ENCODE data around the gene BYSL. TPM values are rescaled to one million over a fixed set of nuclear protein-coding genes. Genes with fewer than 3 reads are reported as not detected.
A peak's percentile ranks its signal among the peaks of the same experiment; 100 is the strongest.
"Not testable (repeated sequence)": the region's sequence is repeated elsewhere in the genome, so short reads cannot be mapped to it uniquely, and the experiment has no call there.

Gene BYSL
- total RNA-seq, 1 donor from 2014 or later: 11.5 TPM

- peaks cover 29% of the 10 kb centered on the region for H3K4me1 Mint-ChIP-seq
- H3K79me2 ChIP-seq (ENCODE audit: low read depth): no peaks in the 10 kb centered on the region
- peak overlapping the region; percentile 31 for H2AFZ ChIP-seq (replicated peaks)
These were observed 19.5 kb downstream of the BYSL start for GRCh38 chr6:41940759-41941279.

GRCh38 chr6:41941280-41942066 is 20.2 kb downstream of the BYSL start, which contains the start of gene CCND3:
Gene CCND3 (minus strand): TSS chr6:41941808. CDS start chr6:41941649, 159 bp downstream.
- Mint-ChIP-seq H3K4me3 (peak within 1 kb of the TSS; percentile 92), H3K36me3 (no peaks in the 10 kb centered on the region), H3K4me1 (peaks cover 28% of the 10 kb centered on the region), H3K27ac (peak within 1 kb of the TSS; percentile 87), H3K27me3 (ENCODE audit: insufficient read depth, low read depth) (peaks cover 12% of the 10 kb centered on the region), H3K9me3 (no peaks in the 10 kb centered on the region)
- Histone ChIP-seq H3K36me3 (no peaks in the 10 kb centered on the region), H3K4me2 (peak within 1 kb of the TSS; percentile 96), H3K27me3 (peaks cover 9% of the 10 kb centered on the region), H3K4me1 (peaks cover 27% of the 10 kb centered on the region), H3K4me3 (peak within 1 kb of the TSS; percentile 69), H3K27ac (no peak within 1 kb of the TSS), H4K20me1 (ENCODE audit: low read depth) (peaks cover 17% of the 10 kb centered on the region), H3F3A (ENCODE audit: low read depth) (peaks cover 38% of the 10 kb centered on the region), H2AFZ (replicated peaks) (peak within 1 kb of the TSS; percentile 31), H3K9me3 (ENCODE audit: low read depth) (no peaks in the 10 kb centered on the region), H3K9ac (no peak within 1 kb of the TSS), H3K79me2 (ENCODE audit: low read depth) (no peaks in the 10 kb centered on the region)
- TF ChIP-seq CTCF (IDR thresholded peaks at IDR 0.05) (no peak), EZH2phosphoT487 (IDR thresholded peaks at IDR 0.05) (peak; percentile 36)
- DNase-seq (ENCODE audit: low spot score): peak; percentile 94

More at GRCh38 chr6:41940759-41941279, 19.5 kb downstream of the BYSL start:
- Histone ChIP-seq H3K4me3 (peak overlapping the region; percentile 69), H3K36me3 (no peaks in the 10 kb centered on the region), H3K9ac (no peak overlapping the region), H3K4me2 (peak overlapping the region; percentile 96), H3K27me3 (peaks cover 9% of the 10 kb centered on the region), H4K20me1 (ENCODE audit: low read depth) (peaks cover 21% of the 10 kb centered on the region), H3F3A (ENCODE audit: low read depth) (peaks cover 43% of the 10 kb centered on the region), H3K4me1 (peaks cover 27% of the 10 kb centered on the region), H3K27ac (no peak overlapping the region), H3K9me3 (ENCODE audit: low read depth) (no peaks in the 10 kb centered on the region)
- peak; percentile 48 for TF ChIP-seq EZH2 (IDR thresholded peaks at IDR 0.05)
- TF ChIP-seq CTCF (IDR thresholded peaks at IDR 0.05): peak; percentile 4
- peak; percentile 17 for TF ChIP-seq EZH2phosphoT487 (IDR thresholded peaks at IDR 0.05)
- Mint-ChIP-seq H3K27ac (no peak overlapping the region), H3K36me3 (no peaks in the 10 kb centered on the region), H3K4me3 (peak overlapping the region; percentile 90), H3K9me3 (no peaks in the 10 kb centered on the region), H3K27me3 (ENCODE audit: insufficient read depth, low read depth) (peaks cover 12% of the 10 kb centered on the region)
- DNase-seq (ENCODE audit: low spot score): peak; percentile 65

GRCh38 chr6:41942067-41942851 is 21.0 kb downstream of the BYSL start:
- no peak overlapping the region for H3K27ac ChIP-seq
- TF ChIP-seq EZH2 (IDR thresholded peaks at IDR 0.05): no peak
- TF ChIP-seq CTCF (IDR thresholded peaks at IDR 0.05): no peak
- TF ChIP-seq EZH2phosphoT487 (IDR thresholded peaks at IDR 0.05): no peak
- Mint-ChIP-seq H3K4me1 (peaks cover 25% of the 10 kb centered on the region), H3K27ac (peak overlapping the region; percentile 87), H3K27me3 (ENCODE audit: insufficient read depth, low read depth) (peaks cover 11% of the 10 kb centered on the region), H3K36me3 (no peaks in the 10 kb centered on the region), H3K9me3 (no peaks in the 10 kb centered on the region), H3K4me3 (peak overlapping the region; percentile 92)
- peak overlapping the region; percentile 31 for H2AFZ ChIP-seq (replicated peaks)
- peak overlapping the region; percentile 69 for H3K4me3 ChIP-seq
- H3K9me3 ChIP-seq (ENCODE audit: low read depth): no peaks in the 10 kb centered on the region
- H3F3A ChIP-seq (ENCODE audit: low read depth): peaks cover 38% of the 10 kb centered on the region
- H3K36me3 ChIP-seq: no peaks in the 10 kb centered on the region
- no peak for DNase-seq (ENCODE audit: low spot score)
- peaks cover 27% of the 10 kb centered on the region for H3K4me1 ChIP-seq
- H3K27me3 ChIP-seq: peaks cover 9% of the 10 kb centered on the region
- peak overlapping the region; percentile 96 for H3K4me2 ChIP-seq
- peaks cover 14% of the 10 kb centered on the region for H4K20me1 ChIP-seq (ENCODE audit: low read depth)
- H3K9ac ChIP-seq: no peak overlapping the region
- no peaks in the 10 kb centered on the region for H3K79me2 ChIP-seq (ENCODE audit: low read depth)

- H3K4me2 ChIP-seq, H3K27ac Mint-ChIP-seq: not testable (repeated sequence)
These were observed 21.6 kb downstream of the BYSL start for GRCh38 chr6:41942882-41943281.

More at GRCh38 chr6:41942882-41943281, 21.6 kb downstream of the BYSL start:
- H3K36me3 Mint-ChIP-seq; H3K9ac ChIP-seq; H3K9me3 ChIP-seq (ENCODE audit: low read depth); H3K36me3 ChIP-seq; H3K9me3 Mint-ChIP-seq; H3K27ac ChIP-seq; H3K4me3 ChIP-seq; H3K27me3 ChIP-seq; DNase-seq (ENCODE audit: low spot score); H3K79me2 ChIP-seq (ENCODE audit: low read depth); H3K4me3 Mint-ChIP-seq; H2AFZ ChIP-seq (replicated peaks): not testable (repeated sequence)
- H3F3A ChIP-seq (ENCODE audit: low read depth): peaks cover 38% of the 10 kb centered on the region
- peaks cover 14% of the 10 kb centered on the region for H4K20me1 ChIP-seq (ENCODE audit: low read depth)
- H3K4me1 Mint-ChIP-seq: peaks cover 25% of the 10 kb centered on the region
- peaks cover 12% of the 10 kb centered on the region for H3K27me3 Mint-ChIP-seq (ENCODE audit: insufficient read depth, low read depth)
- H3K4me1 ChIP-seq: peaks cover 27% of the 10 kb centered on the region
